ENCODE data around the gene CHST12. TPM values are rescaled to one million over a fixed set of nuclear protein-coding genes. Genes with fewer than 3 reads are reported as not detected.

CHST12 gene
- total and polyA plus RNA-seq, 2 donors (not counting 1 experiment from before 2014, with no cell fraction given): 25.4 to 27.1 TPM

DNA sequence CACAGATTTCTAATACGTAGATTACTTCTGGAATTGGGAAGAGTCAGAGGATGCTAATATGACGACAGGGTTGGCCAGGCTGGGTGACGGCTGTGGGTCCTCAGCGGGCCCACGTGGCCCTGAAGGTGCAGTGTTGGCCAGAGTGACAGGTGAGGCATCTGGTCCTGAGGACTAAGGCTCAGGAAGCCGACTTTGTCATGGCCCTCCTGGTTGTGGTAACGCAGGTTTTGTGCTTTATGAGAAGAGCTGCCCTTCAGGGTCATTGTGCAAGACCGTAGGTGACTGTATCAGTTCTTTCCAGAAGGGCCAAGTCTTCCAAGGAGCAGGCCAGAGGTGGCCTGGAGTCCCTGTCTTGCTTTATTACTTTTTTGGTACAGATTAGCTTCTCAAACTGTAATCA is 46.2 kb upstream of the CHST12 start:
- intact Hi-C loops (cut with micrococcal nuclease): no loop called here
- TF ChIP-seq EZH2 (IDR thresholded peaks at IDR 0.05; ENCODE audit: borderline replicate concordance, insufficient read depth, low read depth, low read length, poor library complexity, severe bottlenecking) (no peak), CTCF (IDR thresholded peaks at IDR 0.05) (no peak)
- H3K4me3 ChIP-seq (ENCODE audit: control extremely low read depth in 1 of 5, extremely low read depth in 1 of 5, insufficient read depth in 1 of 5, low read depth in 2 of 5, low read length in 4 of 5): no peak overlapping the region
- peaks cover 21 to 27% of the 10 kb centered on the region in 2 donors for H3K4me1 ChIP-seq (ENCODE audit: control insufficient read depth in 2 of 2, insufficient read depth in 2 of 2, low read length in 2 of 2)
- no peak overlapping the region for H3K27ac ChIP-seq (ENCODE audit: low read length in 2 of 2)
- DNase-seq: no peak
- no peak overlapping the region for H3K9ac ChIP-seq (ENCODE audit: low read length)
- peaks cover 65% of the 10 kb centered on the region for H4K20me1 ChIP-seq (ENCODE audit: control insufficient read depth, insufficient read depth, low read length, poor library complexity, severe bottlenecking)
- peaks cover 43% of the 10 kb centered on the region for H3K4me1 Mint-ChIP-seq
- no peak overlapping the region for H3K27ac Mint-ChIP-seq
- H2AFZ ChIP-seq (ENCODE audit: insufficient read depth, low read depth, low read length, poor library complexity, severe bottlenecking): no peak overlapping the region
- H3K9me3 ChIP-seq (ENCODE audit: control extremely low read depth in 1 of 3, control insufficient read depth in 2 of 3, insufficient read depth in 1 of 3, low read length in 2 of 3): no peaks in the 10 kb centered on the region
- H3K4me3 Mint-ChIP-seq: peak overlapping the region; percentile 33
- ChIA-PET CTCF (interaction anchor here (1.0 kb wide), 1 partner anchor 9 kb away, joined by 3 read pairs; no protein-coding TSS in a partner anchor), POLR2A (no interaction called here)
- H3K36me3 ChIP-seq (replicated peaks in 1 of 2; ENCODE audit: control extremely low read depth in 1 of 2, control insufficient read depth in 1 of 2, extremely low read depth in 1 of 2, insufficient read depth in 2 of 2, low read length in 1 of 2): peaks cover 1 to 33% of the 10 kb centered on the region in 2 experiments
- H3K9me3 Mint-ChIP-seq (ENCODE audit: insufficient read depth): no peaks in the 10 kb centered on the region
- 88% methylated on average over 8 of the region's 8 CpGs for WGBS (ENCODE audit: insufficient coverage)
- no peaks in the 10 kb centered on the region for H3K27me3 Mint-ChIP-seq
- H3K4me2 ChIP-seq (replicated peaks; ENCODE audit: low read depth, low read length, poor library complexity, severe bottlenecking): peak overlapping the region; percentile 98
- ATAC-seq (ENCODE audit: low read depth): no peak
- no peaks in the 10 kb centered on the region for H3K27me3 ChIP-seq (replicated peaks in 1 of 4; ENCODE audit: control extremely low read depth in 1 of 4, control insufficient read depth in 3 of 4, insufficient read depth in 4 of 4, low read length in 3 of 4)
- peaks cover 76% of the 10 kb centered on the region for H3K79me2 ChIP-seq (ENCODE audit: control insufficient read depth, insufficient read depth, low read length)

GRCh38 chr7:2357571-2357970 is 45.8 kb upstream of the CHST12 start:
- H3K79me2 ChIP-seq (ENCODE audit: control insufficient read depth, insufficient read depth, low read length): peaks cover 80% of the 10 kb centered on the region
- WGBS (ENCODE audit: insufficient coverage): 82% methylated on average over 5 of the region's 6 CpGs
- no peak for TF ChIP-seq EZH2 (IDR thresholded peaks at IDR 0.05; ENCODE audit: borderline replicate concordance, insufficient read depth, low read depth, low read length, poor library complexity, severe bottlenecking)
- no peak for TF ChIP-seq CTCF (IDR thresholded peaks at IDR 0.05)
- Mint-ChIP-seq H3K27ac (peak overlapping the region; percentile 47), H3K27me3 (no peaks in the 10 kb centered on the region), H3K9me3 (ENCODE audit: insufficient read depth) (no peaks in the 10 kb centered on the region), H3K4me1 (peaks cover 43% of the 10 kb centered on the region), H3K4me3 (peak overlapping the region; percentile 33)
- no peak overlapping the region for H2AFZ ChIP-seq (ENCODE audit: insufficient read depth, low read depth, low read length, poor library complexity, severe bottlenecking)
- no peaks in the 10 kb centered on the region for H3K27me3 ChIP-seq (replicated peaks in 1 of 4; ENCODE audit: control extremely low read depth in 1 of 4, control insufficient read depth in 3 of 4, insufficient read depth in 4 of 4, low read length in 3 of 4)
- no peak overlapping the region for H3K27ac ChIP-seq (ENCODE audit: low read length in 2 of 2)
- no peaks in the 10 kb centered on the region for H3K9me3 ChIP-seq (ENCODE audit: control extremely low read depth in 1 of 3, control insufficient read depth in 2 of 3, insufficient read depth in 1 of 3, low read length in 2 of 3)
- intact Hi-C loops (cut with micrococcal nuclease): no loop called here
- H3K4me2 ChIP-seq (replicated peaks; ENCODE audit: low read depth, low read length, poor library complexity, severe bottlenecking): peak overlapping the region; percentile 98
- H4K20me1 ChIP-seq (ENCODE audit: control insufficient read depth, insufficient read depth, low read length, poor library complexity, severe bottlenecking): peaks cover 69% of the 10 kb centered on the region
- DNase-seq: no peak
- ChIA-PET POLR2A (no interaction called here), CTCF (interaction anchor here (1.0 kb wide), 1 partner anchor 10 kb away, joined by 3 read pairs; no protein-coding TSS in a partner anchor)
- H3K9ac ChIP-seq (ENCODE audit: low read length): no peak overlapping the region
- H3K4me1 ChIP-seq (ENCODE audit: control insufficient read depth in 2 of 2, insufficient read depth in 2 of 2, low read length in 2 of 2): peaks cover 21 to 27% of the 10 kb centered on the region in 2 donors
- H3K36me3 ChIP-seq (replicated peaks in 1 of 2; ENCODE audit: control extremely low read depth in 1 of 2, control insufficient read depth in 1 of 2, extremely low read depth in 1 of 2, insufficient read depth in 2 of 2, low read length in 1 of 2): peaks cover 1 to 38% of the 10 kb centered on the region in 2 experiments
- no peak overlapping the region for H3K4me3 ChIP-seq (ENCODE audit: control extremely low read depth in 1 of 5, extremely low read depth in 1 of 5, insufficient read depth in 1 of 5, low read depth in 2 of 5, low read length in 4 of 5)
- ATAC-seq (ENCODE audit: low read depth): no peak
